Right lung (tissue), 5 donors: ENCODE data around the gene RIMS3. TPM values are rescaled to one million over a fixed set of nuclear protein-coding genes. Genes with fewer than 3 reads are reported as not detected.

ENCODE experiments used
- DNase-seq, 2 donors: peaks; one replicate each; pipeline ENCODE4 v3.0.0-alpha.2; 2013
- polyA plus RNA-seq, 5 donors: library from polyadenylated mRNA; unstranded; fragments of 120-200 nt; gene quantifications; one replicate each; pipeline versions ENCODE4 v1.2.1 to v1.2.3, GENCODE V29; 2013; ENCODE audit warnings: inconsistent platforms in 1 of 5, low replicate concordance in 1 of 5; ENCODE audit not compliant: insufficient read length in 5 of 5, insufficient read depth in 1 of 5

The RIMS3 gene
- polyA plus RNA-seq, 5 donors: 0.91 to 2.1 (median 1.6) TPM

DNA sequence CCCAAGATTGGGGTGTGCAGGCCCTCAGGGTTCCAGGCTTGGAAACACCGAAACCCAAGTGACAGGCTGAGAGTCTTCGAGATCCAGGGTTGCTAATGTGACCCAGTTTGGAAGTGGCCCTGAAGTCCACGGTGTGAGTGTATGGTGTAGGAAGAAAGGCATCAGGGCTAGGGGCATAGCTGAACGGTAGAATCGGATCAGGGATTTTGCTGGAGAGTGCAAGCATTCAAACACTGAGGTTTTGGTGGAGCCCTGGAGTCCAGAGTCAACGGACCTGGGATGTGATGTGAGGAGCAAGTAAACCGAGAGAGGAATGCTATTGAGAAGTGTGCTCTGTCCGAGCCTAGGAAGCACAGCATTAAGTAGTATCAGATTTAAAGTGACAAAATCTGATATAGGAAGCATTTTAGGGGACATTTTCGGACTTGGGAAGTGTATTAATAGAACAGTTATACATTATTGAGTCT lies 27.0 kb upstream of the RIMS3 start:
- no peak for DNase-seq

DNA sequence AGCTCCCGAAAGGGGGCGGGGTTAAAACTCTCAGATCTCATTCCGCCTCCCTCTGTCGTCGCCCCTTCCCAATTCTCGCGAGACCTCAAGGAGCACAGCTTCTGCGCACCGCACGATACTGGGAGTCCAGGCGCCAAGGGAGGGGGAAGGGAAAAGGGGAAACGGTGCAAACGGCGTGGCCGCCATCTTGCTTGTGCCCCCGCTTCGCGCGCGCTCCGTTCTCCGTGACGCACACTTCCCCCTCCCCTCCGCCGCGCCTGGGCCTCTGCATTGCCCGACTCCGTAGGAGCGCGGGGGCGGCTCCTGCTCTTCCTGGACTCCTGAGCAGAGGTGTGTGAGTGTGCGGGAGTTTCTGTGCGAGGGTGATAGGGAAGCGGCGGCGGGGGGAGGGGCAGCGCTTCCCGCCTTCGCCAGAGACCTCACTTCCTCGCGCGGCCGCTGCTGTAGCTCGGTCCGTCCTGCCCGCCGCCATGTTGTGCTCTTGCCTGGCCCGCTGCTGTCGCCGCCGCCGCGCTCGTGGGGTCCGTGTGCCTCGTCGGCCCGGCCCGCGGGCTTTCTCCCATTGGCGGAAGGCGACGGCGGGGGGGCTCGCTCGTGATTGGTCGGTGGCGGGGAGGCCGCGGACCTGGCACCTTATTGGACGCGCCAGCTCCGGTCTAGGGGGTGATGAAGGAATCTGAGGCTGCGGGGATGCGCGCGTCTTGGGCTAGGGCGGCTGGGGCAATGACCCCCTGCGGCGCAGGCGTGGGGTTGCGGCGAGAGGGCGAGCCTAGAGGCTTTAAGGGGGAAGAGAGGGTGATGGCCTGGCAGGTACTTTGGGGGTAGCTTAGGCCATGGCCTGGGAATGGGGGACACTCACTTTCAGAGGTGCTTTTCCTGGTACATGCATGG lies 26.3 kb upstream of the RIMS3 start, which contains the start of gene NFYC:
Gene NFYC (plus strand): TSS at position 167 of the 891 bp plus-strand sequence. CDS start 47,140 bp downstream, outside the sequence.
- peak; percentile 98 for DNase-seq

- no peak for DNase-seq
These were observed 25.5 kb upstream of the RIMS3 start for GRCh38 chr1:40690771-40691537.

- DNase-seq: no peak
These were observed 24.3 kb upstream of the RIMS3 start for GRCh38 chr1:40689737-40690136.

- no peak for DNase-seq
These were observed 22.2 kb upstream of the RIMS3 start for GRCh38 chr1:40687661-40688060.

GRCh38 chr1:40687059-40687458 lies 21.6 kb upstream of the RIMS3 start:
- no peak for DNase-seq

DNA sequence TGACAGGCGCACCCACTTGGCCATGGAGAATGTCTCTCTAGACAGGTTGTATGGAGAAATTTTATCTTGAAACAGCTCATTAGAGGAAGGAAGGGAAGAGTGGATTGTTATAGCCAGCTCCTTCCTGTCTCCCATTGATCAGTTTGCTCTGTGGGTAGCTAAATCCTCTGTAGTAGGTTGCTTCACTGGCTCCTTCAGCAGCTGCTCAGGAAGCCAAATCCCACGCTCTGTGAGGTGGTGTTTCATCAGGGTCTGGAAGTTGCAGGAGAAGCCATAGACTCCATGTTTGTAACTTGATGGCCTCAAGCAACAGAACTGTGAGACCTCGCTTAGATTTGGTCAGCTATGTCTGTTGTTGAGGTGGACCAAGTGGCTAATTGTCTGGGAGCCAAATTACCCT lies 19.2 kb upstream of the RIMS3 start:
- no peak for DNase-seq

DNA sequence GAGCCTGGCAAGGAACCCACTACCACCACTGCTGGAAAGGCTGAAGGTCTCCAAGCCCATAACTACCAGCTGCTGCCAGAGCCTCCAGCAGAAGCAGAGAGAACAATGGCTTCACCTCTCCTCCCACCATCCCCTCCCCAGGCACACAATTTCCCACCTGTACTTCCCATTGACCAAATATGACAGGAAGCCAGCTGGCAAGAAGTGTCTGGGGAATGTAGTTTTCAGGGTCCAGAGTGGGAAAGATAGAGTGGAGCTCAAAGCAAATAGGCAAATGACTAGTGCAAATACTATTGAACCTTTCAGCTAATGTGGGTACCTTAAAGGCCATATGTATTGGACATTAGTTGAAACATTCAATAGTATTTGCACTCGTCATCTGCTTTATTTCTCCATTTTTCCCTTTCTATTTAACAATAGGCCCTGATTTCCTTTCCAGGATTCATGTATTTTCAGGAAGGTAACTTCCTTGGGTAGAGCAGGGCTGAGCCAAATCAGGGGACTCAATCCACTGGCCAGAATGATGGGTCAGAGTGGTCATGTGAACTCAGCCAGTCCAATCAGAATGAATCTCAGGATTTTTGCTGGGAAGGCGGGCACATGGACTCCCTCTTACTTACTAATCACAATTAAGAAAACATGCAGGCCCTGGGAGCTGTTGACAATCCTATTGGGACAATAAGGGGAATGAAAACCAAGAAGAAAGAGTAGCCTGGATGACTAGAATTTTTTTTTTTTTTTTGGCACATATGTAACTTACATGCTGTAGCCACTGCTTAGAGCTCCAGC lies 13.9 kb upstream of the RIMS3 start:
- DNase-seq: no peak

GRCh38 chr1:40676501-40676900 lies 11.0 kb upstream of the RIMS3 start:
- no peak for DNase-seq

DNA sequence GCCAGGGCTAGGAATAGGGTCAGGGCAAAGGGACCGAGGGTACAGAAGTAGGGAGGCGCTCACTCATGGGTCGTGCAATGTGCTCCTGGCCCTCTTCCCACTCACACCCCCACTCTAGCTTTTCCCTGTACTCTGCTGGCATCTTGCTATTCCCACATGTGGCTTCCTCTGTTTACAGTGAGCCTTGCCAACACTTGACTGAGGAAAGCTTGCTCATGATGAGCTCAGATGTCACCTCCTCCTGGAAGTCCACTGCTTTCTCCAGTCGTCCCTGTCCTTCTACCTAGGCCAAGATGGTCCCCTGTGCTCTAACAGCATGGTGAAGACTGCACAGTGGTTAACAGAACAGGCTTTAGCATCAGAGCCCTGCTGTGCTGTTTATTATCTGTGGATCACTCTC lies 8.0 kb upstream of the RIMS3 start:
- no peak for DNase-seq

- DNase-seq: peak; percentile 36 to 55
These were observed 3.5 kb upstream of the RIMS3 start for GRCh38 chr1:40668769-40669525.

- no peak for DNase-seq
These were observed 691 bp downstream of the RIMS3 start for GRCh38 chr1:40664791-40665190.

GRCh38 chr1:40664167-40664537 lies 1.3 kb downstream of the RIMS3 start:
- no peak for DNase-seq

- no peak for DNase-seq
These were observed 1.9 kb downstream of the RIMS3 start for GRCh38 chr1:40663324-40664166.

- no peak for DNase-seq
These were observed 2.6 kb downstream of the RIMS3 start for GRCh38 chr1:40662864-40663263.

GRCh38 chr1:40662151-40662550 lies 3.3 kb downstream of the RIMS3 start:
- DNase-seq: no peak

- DNase-seq: no peak
These were observed 3.8 kb downstream of the RIMS3 start for GRCh38 chr1:40661678-40662077.

DNA sequence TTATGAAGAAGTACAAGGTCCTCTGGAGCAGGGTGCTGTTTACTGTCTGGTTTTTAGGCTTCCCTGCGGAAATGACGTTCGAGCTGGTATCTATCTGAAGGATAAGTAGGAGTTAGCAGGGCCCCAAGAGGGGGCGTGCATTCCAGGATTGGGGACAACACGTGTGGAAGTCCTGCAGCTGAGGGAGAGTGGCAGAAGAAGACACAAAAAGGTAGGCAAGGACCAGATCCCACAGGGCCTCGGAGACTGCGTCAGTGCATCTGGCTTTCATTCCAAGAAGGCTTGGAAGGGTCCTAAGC lies 5.9 kb downstream of the RIMS3 start:
- DNase-seq: no peak

GRCh38 chr1:40658751-40659648 lies 6.5 kb downstream of the RIMS3 start:
- no peak for DNase-seq
